GM19455 (cell line): ENCODE results near the gene COL27A1.

Experiments used
- ATAC-seq: cut with Tn5 transposase; IDR thresholded peaks from one replicate; pipeline ENCODE4 v1.9.1; 2021; ENCODE audit not compliant: unreplicated experiment

COL27A1 gene

GRCh38 chr9:114143234-114143633 lies 12.1 kb upstream of the COL27A1 start:
- no peak for ATAC-seq

DNA sequence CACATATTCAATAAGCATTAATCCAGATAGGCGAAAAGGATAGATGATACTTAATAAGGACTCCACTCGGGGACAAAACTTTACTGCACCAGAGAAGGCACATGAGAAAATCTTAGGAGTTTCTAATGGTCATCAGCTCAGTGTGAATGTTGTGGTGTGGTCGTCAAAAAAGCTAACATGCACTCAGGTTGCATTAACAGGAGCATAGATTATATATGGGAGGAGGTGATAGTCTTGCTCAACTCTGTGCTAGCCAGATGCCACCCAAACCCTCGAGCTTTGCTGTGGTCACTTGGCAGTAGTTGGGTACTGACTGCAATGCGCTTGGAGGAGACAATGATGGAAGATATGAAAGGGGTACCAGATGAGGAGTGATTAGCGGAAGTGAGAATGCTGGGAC lies 8.6 kb upstream of the COL27A1 start:
- ATAC-seq: no peak

DNA sequence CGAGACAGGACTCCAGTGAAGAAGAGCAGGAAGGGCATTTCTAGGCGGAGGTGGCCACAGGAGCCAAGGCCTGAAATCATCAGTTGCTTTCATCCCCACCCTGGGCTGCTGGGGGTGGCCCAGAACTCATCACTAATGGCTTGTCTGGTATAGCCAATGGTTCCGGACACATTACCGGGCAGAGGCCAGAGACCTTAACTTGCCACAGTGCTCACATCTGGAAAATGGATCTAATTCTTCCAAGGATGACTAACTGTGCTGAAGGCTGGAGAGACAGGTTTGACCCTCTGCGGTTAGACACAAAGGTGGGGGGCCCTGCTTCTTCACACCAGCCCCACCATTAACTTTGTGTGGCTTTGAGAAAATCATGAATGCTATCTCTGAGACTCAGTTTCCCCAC lies 6.2 kb upstream of the COL27A1 start:
- no peak for ATAC-seq

DNA sequence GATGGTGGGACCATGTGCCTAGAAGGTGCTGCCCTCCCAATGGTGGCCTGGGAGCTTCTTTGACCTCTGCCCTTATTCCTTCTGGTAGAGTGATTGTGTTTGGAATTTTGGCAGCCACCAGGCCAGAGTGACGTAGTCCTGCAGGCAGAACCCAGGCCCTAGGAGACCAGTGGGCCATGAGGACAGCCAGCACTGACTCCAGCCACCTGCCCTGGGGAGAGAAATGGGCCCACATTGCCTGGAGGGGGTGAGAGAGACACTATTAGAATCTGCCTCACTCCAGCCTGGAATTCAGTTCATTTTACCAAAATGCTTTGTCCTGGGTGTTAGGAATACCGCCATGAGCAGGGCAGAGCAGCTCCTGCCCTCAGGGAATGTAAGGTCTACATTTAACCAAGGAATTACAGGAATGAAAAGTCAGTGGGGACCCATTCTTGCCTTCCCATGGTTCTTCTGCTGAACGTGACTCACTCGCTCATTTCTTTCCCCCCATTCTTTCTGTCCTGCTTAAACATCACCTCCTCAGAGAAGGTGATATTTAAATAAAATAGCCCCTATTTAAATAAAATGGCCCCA lies 5.5 kb upstream of the COL27A1 start:
- no peak for ATAC-seq

DNA sequence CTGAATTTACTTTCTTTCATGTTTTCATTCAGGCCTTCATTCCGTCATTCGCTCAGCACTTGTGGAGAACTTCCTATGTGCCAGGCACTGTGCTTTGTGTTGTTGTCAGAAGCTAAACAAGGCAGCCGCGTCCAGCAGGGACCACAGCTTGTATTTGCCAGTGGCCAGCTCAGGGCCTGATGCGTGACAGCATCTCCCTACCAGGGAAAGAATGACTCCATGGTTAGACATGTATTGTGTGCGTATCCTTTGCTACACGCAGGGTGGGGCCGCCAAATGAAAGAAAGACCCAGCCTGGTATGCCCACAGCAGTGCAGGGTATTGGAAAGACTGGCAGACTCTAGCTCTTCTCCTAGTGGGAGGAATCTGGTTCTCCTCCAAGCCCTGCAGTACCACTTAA lies 4.7 kb upstream of the COL27A1 start:
- no peak for ATAC-seq

DNA sequence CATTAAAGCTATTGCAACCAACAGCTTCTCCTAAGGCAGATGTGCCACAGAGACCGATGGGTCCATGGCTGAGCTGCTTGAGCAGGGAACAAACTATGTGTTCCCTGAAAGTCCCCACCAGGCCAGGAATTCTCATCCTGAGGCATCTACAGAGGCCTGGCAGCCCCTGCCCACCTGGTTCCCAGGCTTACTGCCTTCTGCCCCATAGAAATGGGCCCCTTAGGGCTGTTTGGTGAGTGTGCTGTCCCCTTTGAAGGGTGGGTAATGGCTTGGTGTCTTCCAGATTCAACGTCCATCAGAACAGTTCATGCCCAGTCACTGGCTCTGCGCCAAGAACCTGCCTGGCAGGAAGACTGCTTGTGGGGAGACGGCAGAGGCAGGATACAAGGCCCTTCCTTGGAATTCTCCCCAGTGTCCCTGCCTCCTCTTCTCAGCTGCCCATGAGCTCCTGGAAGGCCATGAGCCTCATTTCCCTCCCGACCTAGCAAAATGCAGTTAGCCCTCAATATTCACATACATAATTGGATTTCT lies 3.8 kb upstream of the COL27A1 start:
- no peak for ATAC-seq

- ATAC-seq: no peak
Observed at GRCh38 chr9:114153761-114154599, 1.4 kb upstream of the COL27A1 start.

GRCh38 chr9:114154600-114155102 lies 686 bp upstream of the COL27A1 start:
- ATAC-seq: no peak

GRCh38 chr9:114155995-114156656 lies 789 bp downstream of the COL27A1 start:
- ATAC-seq: no peak

DNA sequence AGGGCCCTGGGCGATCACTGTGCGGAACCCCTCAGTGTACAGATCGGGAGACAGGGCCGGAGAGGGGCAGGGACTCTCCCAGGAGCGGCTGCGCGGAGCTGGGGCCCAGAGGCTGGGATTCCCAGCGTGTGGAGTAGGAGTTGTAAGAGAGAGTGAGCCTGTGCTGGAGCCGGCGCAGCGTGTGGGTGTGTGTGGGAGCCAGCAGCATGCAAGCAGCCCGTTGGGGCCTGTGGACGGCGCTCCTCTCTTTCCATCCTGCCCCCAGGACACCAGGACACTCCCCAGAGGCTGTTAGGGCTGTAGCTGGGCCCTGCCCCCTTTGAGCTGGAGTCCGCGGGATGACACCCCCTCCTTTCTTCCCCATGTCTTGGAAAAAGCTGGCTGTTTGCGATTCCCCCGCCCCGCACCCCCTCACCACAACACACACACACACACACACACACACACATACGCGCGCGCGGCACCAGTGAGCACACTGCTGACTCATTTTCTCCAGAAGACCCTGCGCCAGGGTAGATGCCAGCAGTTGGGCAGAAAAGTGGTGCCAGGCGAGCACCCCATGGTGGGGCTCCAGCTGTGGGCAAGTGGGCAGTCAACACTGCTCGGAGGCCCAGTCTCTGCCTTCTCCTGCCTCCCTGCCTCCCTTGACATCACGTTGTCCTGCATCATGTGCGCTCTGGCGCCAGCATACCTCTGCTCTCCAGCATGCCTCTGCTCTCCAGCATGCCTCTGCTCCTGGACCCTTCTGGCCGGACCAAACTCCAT lies 1.5 kb downstream of the COL27A1 start:
- ATAC-seq: no peak

GRCh38 chr9:114157516-114158176 lies 2.3 kb downstream of the COL27A1 start:
- no peak for ATAC-seq

- ATAC-seq: no peak
Observed at GRCh38 chr9:114158482-114159130, 3.3 kb downstream of the COL27A1 start.

- no peak for ATAC-seq
Observed at GRCh38 chr9:114159691-114160090, 4.4 kb downstream of the COL27A1 start.

GRCh38 chr9:114161513-114161912 lies 6.2 kb downstream of the COL27A1 start:
- no peak for ATAC-seq

- no peak for ATAC-seq
Observed at GRCh38 chr9:114163517-114163951, 8.2 kb downstream of the COL27A1 start.

DNA sequence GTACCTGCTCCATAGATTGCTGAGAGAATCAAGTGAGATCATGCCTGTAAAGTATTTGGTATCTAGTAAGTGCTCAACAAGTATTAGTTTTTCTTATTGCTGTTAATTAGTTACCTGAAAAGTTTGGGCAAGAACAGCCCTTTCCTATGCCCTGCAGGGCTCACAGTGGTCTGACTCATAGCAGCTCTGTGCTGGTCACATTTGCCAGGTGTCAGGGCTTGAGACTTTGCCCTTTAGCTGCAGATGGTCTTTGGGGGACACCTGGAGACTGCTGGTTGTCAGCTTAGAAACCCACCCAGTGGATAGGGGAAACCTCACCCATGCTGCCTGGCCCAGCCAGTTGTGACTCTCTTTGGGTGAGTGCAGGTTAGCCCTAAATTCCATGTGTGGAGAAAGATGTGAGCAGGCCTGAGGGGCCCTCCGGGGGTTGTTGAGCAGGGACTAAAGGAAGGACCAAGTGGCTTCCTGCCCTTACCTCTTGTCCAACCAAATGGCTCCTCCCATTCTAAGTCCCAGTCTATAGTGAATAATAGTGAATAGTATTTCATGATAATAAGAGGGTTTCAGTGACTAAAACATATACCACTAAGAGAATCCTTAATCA lies 9.0 kb downstream of the COL27A1 start:
- ATAC-seq: no peak

DNA sequence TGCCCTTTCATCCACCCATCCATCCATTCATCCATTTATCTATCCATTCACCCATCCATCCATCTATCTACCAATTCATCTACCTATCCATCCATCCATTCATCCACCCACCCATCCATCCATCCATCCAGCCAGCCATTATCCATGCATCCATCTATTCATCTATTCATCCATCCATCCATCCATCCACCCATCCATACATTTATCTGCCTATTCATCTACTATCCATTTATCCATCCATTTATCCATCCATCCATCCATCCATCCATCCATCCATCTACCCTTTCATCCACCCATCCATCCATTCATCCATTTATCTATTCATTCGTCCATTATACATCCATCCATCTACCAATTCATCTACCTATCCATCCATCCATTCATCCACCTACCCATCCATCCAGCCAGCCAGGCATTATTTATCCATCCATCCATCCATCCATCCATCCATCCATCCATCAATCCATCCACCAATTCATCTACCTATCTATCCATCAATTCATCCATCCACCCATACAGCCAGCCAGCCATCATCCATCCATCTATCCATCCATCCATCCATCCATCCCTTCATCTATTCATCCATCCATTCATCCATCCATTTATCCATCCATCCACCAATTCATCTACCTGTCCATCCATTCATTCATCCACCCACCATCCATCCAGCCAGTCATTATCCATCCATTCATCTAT lies 10.2 kb downstream of the COL27A1 start:
- no peak for ATAC-seq

GRCh38 chr9:114166103-114166470 lies 10.8 kb downstream of the COL27A1 start:
- no peak for ATAC-seq
